ENCODE results near the gene SCLY. TPM values are rescaled to one million over a fixed set of nuclear protein-coding genes. Genes with fewer than 3 reads are reported as not detected.
A peak's percentile ranks its signal among the peaks of the same experiment; 100 is the strongest.

SCLY gene
- total and polyA plus RNA-seq, 2 donors (not counting 1 experiment from before 2014, with no cell fraction given) = 16.4 to 42.4 TPM

- 100% methylated on average over 2 of the region's 2 CpGs for WGBS (ENCODE audit: insufficient coverage)
- no peak overlapping the region for H3K4me3 ChIP-seq (ENCODE audit: control extremely low read depth in 1 of 5, extremely low read depth in 1 of 5, insufficient read depth in 1 of 5, low read depth in 2 of 5, low read length in 4 of 5)
- H3K9ac ChIP-seq (ENCODE audit: low read length) = no peak overlapping the region
- H3K4me2 ChIP-seq (replicated peaks; ENCODE audit: low read depth, low read length, poor library complexity, severe bottlenecking) = no peak overlapping the region
- no peak for DNase-seq
- Mint-ChIP-seq H3K27ac (no peak overlapping the region), H3K4me1 (no peaks in the 10 kb centered on the region), H3K4me3 (no peak overlapping the region), H3K27me3 (no peaks in the 10 kb centered on the region), H3K9me3 (ENCODE audit: insufficient read depth) (no peaks in the 10 kb centered on the region)
- H3K9me3 ChIP-seq (ENCODE audit: control extremely low read depth in 1 of 3, control insufficient read depth in 2 of 3, insufficient read depth in 1 of 3, low read length in 2 of 3) = peaks cover 0 to 5% (median 0%) of the 10 kb centered on the region in 3 donors
- H3K79me2 ChIP-seq (ENCODE audit: control insufficient read depth, insufficient read depth, low read length) = no peaks in the 10 kb centered on the region
- no peak overlapping the region for H3K27ac ChIP-seq (ENCODE audit: low read length in 2 of 2)
- CTCF ChIA-PET = no interaction called here
- POLR2A ChIA-PET = no interaction called here
- no peak overlapping the region for H2AFZ ChIP-seq (ENCODE audit: insufficient read depth, low read depth, low read length, poor library complexity, severe bottlenecking)
- no peak for ATAC-seq (ENCODE audit: low read depth)
- intact Hi-C loops (cut with micrococcal nuclease) = no loop called here
- TF ChIP-seq EZH2 (IDR thresholded peaks at IDR 0.05; ENCODE audit: borderline replicate concordance, insufficient read depth, low read depth, low read length, poor library complexity, severe bottlenecking) = no peak
- no peak for TF ChIP-seq CTCF (IDR thresholded peaks at IDR 0.05)
- no peaks in the 10 kb centered on the region for H3K27me3 ChIP-seq (replicated peaks in 1 of 4; ENCODE audit: control extremely low read depth in 1 of 4, control insufficient read depth in 3 of 4, insufficient read depth in 4 of 4, low read length in 3 of 4)
- peaks cover 0 to 5% of the 10 kb centered on the region in 2 donors for H3K4me1 ChIP-seq (ENCODE audit: control insufficient read depth in 2 of 2, insufficient read depth in 2 of 2, low read length in 2 of 2)
- H4K20me1 ChIP-seq (ENCODE audit: control insufficient read depth, insufficient read depth, low read length, poor library complexity, severe bottlenecking) = no peaks in the 10 kb centered on the region
- H3K36me3 ChIP-seq (replicated peaks in 1 of 2; ENCODE audit: control extremely low read depth in 1 of 2, control insufficient read depth in 1 of 2, extremely low read depth in 1 of 2, insufficient read depth in 2 of 2, low read length in 1 of 2) = no peaks in the 10 kb centered on the region
Measured at GRCh38 chr2:238126338-238126737, 65.5 kb downstream of the SCLY start.

- ATAC-seq (ENCODE audit: low read depth) (no peak), DNase-seq (no peak)
- Mint-ChIP-seq H3K27me3 (no peaks in the 10 kb centered on the region), H3K27ac (no peak overlapping the region), H3K4me3 (no peak overlapping the region), H3K9me3 (ENCODE audit: insufficient read depth) (no peaks in the 10 kb centered on the region), H3K4me1 (no peaks in the 10 kb centered on the region)
- Histone ChIP-seq H3K4me3 (ENCODE audit: control extremely low read depth in 1 of 5, extremely low read depth in 1 of 5, insufficient read depth in 1 of 5, low read depth in 2 of 5, low read length in 4 of 5) (no peak overlapping the region), H3K79me2 (ENCODE audit: control insufficient read depth, insufficient read depth, low read length) (no peaks in the 10 kb centered on the region), H3K4me1 (ENCODE audit: control insufficient read depth in 2 of 2, insufficient read depth in 2 of 2, low read length in 2 of 2) (peaks cover 0 to 5% of the 10 kb centered on the region in 2 donors), H3K27ac (ENCODE audit: low read length in 2 of 2) (no peak overlapping the region), H3K27me3 (replicated peaks in 1 of 4; ENCODE audit: control extremely low read depth in 1 of 4, control insufficient read depth in 3 of 4, insufficient read depth in 4 of 4, low read length in 3 of 4) (no peaks in the 10 kb centered on the region), H3K9me3 (ENCODE audit: control extremely low read depth in 1 of 3, control insufficient read depth in 2 of 3, insufficient read depth in 1 of 3, low read length in 2 of 3) (peaks cover 0 to 5% (median 0%) of the 10 kb centered on the region in 3 donors), H2AFZ (ENCODE audit: insufficient read depth, low read depth, low read length, poor library complexity, severe bottlenecking) (peak overlapping the region; percentile 56), H4K20me1 (ENCODE audit: control insufficient read depth, insufficient read depth, low read length, poor library complexity, severe bottlenecking) (no peaks in the 10 kb centered on the region), H3K36me3 (replicated peaks in 1 of 2; ENCODE audit: control extremely low read depth in 1 of 2, control insufficient read depth in 1 of 2, extremely low read depth in 1 of 2, insufficient read depth in 2 of 2, low read length in 1 of 2) (no peaks in the 10 kb centered on the region), H3K9ac (ENCODE audit: low read length) (no peak overlapping the region), H3K4me2 (replicated peaks; ENCODE audit: low read depth, low read length, poor library complexity, severe bottlenecking) (no peak overlapping the region)
- ChIA-PET CTCF (no interaction called here), POLR2A (no interaction called here)
- intact Hi-C loops (cut with micrococcal nuclease) = no loop called here
- TF ChIP-seq CTCF (IDR thresholded peaks at IDR 0.05) = no peak
- no peak for TF ChIP-seq EZH2 (IDR thresholded peaks at IDR 0.05; ENCODE audit: borderline replicate concordance, insufficient read depth, low read depth, low read length, poor library complexity, severe bottlenecking)
- WGBS (ENCODE audit: insufficient coverage) = 93% methylated on average over 2 of the region's 2 CpGs
Measured at GRCh38 chr2:238126775-238127164, 66.0 kb downstream of the SCLY start.
